ENCODE data around the gene CYP26C1.
A peak's percentile ranks its signal among the peaks of the same experiment; 100 is the strongest.

CYP26C1 gene

DNA sequence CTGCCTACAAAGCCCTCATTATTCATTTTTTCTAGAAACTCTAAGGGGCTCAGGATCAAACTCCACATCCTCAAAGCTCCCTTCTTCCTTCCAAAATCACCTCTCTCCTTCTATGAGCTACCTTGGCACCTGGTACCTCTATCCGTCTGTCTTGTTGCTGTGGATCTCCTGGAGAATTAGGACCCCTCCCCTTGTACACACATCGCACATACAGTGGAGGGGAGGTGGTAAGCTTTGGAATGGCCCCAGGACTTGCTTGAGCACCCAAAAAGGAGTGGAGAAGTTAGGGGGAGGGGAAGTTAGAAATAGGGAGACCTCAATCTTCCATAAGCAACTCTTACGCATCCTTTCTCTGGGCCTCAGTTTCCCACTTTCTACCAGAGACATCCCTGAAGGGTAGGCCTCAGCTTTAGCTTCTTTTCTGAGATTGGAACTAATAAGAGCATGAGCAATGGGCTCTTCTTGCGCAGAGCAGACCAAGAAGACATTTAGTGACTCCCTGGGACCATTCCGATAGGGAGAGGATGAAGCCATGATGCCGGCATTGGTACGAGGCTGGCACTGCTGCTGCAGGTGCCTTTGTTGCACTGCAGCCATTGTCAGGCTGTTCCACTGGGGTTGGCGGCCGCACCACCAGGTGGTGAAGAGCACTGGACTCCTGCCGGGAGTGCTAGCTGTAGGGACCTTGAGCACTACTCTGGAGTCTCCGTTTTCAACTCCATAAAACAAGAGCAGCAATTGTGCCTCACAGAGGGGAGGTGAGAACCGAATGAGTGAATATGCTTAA lies 4.5 kb downstream of the CYP26C1 start:
- ATAC-seq (no peak), DNase-seq (no peak)

DNA sequence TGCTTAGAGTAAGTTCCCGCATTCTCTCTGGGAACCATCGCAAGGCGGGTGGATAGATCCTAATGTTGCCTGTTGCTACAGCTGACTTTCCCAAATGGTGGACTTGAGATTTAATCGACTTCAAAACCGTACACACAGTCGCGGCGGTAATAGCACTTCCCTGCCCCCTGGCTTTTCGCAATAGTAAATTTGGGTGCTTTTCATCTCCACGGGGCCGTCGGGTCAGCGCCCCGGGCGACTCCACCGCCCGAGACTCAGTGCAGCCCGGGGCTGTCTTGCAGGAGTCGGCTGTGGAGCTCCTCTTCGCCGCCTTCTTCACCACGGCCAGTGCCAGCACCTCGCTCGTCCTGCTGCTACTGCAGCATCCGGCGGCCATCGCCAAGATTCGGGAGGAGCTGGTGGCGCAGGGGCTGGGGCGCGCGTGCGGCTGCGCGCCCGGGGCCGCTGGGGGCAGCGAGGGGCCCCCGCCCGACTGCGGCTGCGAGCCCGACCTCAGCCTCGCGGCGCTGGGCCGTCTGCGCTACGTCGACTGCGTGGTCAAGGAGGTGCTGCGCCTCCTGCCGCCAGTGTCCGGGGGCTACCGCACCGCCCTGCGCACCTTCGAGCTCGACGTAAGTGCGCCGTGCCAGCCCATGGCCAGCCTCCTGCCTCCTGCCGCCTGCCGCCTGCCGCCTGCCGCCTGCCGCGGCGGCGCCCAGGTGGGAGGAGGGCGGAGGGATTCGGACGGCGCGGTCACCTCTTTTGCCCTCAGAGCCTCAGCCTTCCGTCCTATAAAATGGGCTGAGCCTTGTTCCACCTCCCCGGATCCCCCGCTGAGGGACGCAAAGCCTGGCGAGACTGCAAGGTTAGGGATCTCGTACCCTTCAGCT lies 5.3 kb downstream of the CYP26C1 start:
- ATAC-seq (no peak), DNase-seq (no peak)

DNA sequence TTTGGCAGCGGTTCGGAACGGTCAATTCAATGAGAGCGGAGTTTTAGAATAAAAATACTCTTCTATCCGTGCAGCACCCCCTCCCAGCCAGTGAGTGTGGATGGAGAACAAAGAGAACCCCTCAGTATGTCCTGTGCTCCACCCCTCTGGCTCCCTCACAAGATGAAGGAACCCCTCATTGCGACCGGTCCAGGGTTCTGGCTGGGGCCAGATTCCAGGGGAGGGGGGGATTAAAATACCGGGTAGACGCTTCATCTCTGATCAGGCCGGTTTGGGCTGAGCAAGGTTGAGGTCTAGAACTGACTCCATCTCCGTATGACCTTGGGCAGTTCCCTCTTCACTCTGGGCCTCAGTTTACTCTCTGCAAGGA lies 5.9 kb downstream of the CYP26C1 start:
- ATAC-seq (no peak), DNase-seq (no peak)

DNA sequence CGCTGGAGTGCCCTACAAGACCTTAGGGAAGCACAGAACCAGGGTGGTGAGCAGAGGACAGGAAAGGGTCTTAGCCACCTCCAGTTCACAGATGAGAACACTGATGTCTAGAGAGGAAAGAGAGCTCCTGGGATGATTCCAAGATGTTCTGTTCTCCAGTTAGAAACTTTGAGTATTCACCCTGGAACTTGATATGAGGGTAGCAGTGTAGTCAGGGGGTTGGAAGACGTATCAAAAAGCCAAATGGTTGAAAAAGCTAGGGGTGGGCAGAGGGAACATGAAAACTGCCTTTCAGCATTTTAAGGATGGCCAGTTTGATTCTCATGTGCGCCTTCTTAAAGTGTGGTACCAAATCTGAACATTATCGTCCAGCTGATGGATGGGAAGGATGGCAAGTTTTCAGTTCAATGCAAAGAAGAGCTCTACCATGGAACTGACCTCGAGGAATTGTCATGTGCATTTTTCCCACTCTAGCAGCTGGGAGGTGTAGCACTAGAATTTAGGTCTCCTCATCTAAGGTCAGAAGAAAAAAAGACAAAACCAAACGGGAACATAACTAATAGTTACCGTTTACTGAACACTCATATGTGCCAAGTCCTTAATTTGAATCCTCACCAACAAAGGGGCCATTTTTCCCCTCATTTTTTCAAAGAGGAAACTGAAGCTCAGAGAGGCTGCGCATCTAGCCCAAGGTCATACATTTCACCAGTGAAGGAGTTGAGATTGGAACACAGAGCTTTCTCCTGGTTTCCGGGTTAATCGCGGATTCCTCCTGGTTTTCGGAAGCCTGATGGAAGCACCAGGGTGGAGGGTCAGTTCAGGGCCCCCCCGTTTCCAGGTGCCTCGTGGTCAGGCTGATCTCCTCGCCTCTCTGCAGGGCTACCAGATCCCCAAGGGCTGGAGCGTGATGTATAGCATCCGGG lies 7.1 kb downstream of the CYP26C1 start:
- DNase-seq, result no peak
- no peak for ATAC-seq

DNA sequence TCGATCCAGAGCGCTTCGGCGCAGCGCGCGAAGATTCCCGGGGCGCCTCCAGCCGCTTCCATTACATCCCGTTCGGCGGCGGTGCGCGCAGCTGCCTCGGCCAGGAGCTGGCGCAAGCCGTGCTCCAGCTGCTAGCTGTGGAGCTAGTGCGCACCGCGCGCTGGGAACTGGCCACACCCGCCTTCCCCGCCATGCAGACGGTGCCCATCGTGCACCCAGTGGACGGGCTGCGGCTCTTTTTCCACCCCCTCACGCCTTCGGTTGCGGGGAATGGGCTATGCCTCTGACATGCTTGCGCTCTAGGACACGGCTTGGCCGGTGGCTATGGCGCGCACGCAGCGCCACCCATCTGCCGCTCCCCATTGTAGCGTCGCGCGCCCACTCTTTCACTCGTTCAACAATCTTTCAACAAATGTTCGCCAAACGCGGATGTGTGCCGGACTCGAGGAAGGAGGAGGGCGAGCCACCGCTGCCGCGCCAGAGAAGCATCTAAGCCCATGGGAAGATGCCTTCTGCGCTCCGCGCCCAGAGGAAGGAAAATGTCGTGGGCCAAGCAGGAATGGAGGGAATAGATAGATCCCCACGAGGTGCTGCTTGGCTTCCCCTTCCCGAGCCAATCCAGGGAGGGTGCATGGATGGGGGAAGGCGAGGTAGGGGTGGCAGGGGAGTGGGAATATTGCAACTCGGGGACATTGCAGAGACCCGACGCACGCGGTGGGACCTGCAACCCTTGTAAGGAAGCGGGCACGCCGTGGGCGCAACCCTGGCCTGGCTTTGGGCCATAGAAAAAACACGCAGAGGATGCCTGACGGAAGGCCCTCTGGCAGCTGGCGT lies 8.0 kb downstream of the CYP26C1 start:
- no peak for ATAC-seq
- no peak for DNase-seq

DNA sequence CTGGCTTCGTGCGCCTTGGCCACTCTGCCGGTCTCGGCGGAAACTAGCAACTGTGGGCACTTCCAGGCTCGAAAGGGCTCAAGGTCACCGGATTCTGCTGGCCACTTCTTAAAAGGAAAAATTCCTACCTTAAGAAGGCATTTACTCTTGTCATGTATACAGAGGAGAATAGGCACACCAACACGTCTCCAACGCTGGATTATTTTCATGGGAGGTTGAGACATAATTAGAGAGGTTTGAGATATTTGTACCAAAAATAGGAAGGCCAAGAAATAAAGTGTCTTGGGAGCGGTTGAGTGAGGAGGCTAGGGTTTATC lies 8.6 kb downstream of the CYP26C1 start:
- ATAC-seq (no peak), DNase-seq (no peak)

DNA sequence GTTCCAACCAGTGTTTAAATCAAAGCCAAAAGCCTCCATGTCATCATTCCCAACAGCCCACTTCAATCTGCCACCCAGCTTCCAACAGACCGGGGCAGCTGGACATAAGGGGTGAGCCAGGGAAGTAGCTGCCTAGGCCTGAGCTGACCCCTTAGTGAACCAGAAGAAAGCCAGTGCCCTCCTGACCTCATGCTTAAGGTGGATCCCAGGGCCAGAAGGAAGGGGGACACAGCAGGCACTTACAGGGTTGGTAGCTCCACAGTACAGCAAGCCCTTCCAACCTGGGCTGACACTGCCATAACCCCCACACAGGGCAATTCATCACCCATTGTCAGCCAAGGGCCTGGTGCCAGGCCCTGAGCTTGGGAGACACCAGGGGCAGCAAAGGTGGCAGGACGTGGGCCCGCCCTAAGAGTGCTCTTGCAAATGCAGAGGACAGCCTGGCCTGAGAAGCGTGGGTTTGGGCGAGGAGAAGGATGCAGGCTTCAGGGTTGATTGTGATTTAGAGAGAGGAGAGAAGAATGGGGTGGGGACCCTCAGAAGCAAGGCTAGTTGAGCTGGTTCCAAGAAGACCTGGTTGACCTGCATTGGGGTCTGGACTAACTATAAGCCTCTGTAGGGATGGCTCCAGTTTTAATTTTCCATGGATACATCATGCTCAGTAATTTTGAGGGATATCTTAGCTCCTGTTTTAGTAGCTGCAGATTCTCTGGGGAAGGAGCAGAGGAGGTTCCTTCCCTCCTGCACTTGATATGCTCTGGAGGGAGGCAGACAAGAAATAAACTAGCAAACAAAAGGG lies 10.0 kb downstream of the CYP26C1 start:
- ATAC-seq, result no peak

DNA sequence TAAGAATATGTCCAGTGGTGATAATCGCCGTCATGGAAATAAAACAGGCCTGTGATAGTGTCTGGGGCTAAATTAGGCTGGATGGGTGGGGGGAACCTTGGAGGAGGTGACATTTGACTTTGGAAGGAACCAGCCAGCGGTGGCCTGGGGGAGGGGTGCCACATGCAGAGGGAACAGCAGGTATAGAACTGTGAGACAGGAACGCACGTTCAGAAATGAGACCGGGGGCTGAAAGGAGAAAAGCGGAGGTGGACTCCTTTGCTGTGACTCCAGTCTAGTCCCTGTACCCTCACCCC lies 10.5 kb downstream of the CYP26C1 start:
- DNase-seq, result no peak
- ATAC-seq, result no peak

More for the DNA sequence above, 10.0 kb downstream of the CYP26C1 start:
- no peak for DNase-seq

DNA sequence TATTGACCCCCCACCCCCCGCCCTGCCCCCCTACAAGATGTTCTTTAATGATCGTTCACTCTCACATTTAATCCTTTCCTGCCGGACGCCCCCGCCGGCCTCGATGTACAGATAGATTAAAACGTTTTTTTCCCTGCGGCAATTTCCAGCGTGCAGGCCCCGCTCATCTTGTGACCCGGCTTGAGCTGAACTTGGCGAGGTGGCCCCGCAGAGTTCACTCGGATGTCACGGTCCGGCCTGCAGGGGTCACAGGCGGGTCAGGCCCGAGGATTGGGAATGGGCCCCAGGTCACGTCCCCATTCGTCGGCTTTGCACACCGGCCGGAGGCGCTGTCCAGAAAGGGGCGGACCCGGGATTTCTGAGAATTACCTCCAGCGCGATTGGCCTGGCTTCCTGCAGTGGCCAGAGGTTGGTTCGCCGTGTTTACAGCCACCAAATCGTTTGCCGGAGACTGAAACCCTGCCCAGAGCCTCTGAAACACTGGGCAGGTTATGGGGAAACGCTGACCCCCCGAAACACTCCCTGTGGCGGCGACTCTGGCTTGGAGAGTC lies 11.2 kb downstream of the CYP26C1 start:
- DNase-seq, result no peak
- ATAC-seq, result no peak

DNA sequence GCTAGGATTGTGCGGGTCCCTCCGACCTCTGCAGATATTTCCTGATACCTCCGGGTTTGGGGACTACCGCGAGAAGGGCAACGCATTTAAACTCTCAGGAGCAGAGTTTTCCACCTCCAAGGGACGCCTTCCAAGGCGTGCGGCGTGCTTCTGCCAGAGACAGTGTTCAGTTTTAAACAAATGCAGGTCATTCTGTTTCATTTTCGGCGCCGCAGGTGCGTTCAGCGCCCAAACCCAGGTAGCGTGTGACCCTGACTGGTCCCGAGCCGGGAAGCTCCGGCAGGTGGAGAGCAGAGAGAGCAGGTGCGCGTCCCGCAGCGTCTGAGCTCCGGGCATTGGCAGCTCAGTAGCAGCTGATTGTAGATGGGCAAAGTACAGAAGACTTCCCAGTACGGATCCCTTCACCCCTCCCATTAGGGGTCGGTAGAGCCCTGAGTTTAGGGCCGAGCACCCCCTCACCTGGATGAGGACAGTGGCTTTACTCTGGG lies 11.7 kb downstream of the CYP26C1 start:
- ATAC-seq (no peak), DNase-seq (no peak)

DNA sequence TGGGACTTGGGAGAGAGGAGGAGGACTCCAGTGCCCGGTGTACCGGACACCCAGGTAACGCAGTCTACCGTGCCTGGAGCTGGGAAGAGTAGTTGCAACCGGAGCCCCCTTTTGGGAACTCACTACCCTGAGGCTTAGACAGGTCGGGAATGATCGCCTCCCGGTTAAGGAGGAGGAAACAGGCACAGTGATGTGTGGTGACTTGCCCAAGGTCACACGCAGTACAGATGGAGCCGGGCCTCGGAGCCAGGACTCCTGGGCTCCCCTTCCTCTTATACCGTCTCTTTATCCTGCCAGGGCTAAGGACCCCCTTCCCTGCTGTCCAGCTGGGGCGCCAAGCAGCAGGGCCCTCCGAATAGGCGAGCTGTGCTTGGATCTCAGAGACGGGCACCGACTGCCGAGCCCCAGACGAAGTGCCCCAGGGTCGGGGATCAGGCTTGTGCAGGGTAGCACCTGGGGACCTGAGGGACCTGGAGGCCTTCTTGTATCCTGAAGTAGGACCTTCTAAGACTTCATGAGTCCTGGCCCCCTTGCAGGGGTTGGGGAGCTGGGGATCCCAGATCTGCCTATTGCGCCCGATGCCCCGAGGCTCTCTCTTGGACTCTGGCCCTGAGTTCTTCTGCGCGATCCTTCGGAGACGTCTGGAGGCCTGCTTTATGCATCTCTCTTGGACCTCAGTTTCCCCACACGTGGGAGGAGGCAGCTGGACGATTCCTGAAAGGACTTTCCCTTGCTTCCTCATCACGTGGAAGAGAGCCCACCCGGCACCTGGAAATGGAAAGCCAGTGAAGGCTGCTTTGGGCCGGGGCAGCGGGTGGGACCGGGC lies 12.3 kb downstream of the CYP26C1 start:
- no peak for ATAC-seq
- no peak for DNase-seq

DNA sequence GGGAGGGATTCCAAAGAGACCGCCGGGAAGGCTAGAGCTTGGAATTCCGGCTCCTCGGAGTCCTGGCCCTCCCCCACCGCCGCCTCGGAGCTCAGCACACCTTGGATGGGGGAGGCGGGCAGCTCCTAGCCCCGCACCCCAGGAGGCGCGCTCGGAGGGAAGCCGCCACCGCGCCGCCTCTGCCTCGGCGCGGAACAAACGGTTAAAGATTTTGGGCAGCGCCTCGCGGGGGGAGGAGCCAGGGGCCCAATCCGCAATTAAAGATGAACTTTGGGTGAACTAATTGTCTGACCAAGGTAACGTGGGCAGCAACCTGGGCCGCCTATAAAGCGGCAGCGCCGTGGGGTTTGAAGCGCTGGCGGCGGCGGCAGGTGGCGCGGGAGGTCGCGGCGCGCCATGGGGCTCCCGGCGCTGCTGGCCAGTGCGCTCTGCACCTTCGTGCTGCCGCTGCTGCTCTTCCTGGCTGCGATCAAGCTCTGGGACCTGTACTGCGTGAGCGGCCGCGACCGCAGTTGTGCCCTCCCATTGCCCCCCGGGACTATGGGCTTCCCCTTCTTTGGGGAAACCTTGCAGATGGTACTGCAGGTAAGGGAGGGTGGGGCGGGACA lies 13.0 kb downstream of the CYP26C1 start, which contains the start of gene CYP26A1:
TSS of gene CYP26A1 (plus strand) at position 355 of the 608 bp plus-strand sequence. CDS start at position 397, 42 bp downstream.
- ATAC-seq, result no peak

DNA sequence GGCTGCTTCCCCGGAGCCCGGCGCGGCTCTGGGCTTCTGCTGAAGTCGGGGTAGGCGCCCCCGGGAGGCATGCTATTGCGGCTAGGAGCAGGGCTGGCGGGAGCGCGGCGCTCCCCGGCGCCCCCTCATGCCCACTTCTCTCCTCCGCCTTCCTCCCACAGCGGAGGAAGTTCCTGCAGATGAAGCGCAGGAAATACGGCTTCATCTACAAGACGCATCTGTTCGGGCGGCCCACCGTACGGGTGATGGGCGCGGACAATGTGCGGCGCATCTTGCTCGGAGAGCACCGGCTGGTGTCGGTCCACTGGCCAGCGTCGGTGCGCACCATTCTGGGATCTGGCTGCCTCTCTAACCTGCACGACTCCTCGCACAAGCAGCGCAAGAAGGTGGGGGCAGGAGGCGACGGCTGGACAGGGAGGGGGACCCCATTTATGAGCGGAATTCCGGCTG lies 13.6 kb downstream of the CYP26C1 start:
- ATAC-seq (no peak), DNase-seq (no peak)

More for the DNA sequence above, 13.0 kb downstream of the CYP26C1 start, which contains the start of gene CYP26A1:
- peak; percentile 18 for DNase-seq

DNA sequence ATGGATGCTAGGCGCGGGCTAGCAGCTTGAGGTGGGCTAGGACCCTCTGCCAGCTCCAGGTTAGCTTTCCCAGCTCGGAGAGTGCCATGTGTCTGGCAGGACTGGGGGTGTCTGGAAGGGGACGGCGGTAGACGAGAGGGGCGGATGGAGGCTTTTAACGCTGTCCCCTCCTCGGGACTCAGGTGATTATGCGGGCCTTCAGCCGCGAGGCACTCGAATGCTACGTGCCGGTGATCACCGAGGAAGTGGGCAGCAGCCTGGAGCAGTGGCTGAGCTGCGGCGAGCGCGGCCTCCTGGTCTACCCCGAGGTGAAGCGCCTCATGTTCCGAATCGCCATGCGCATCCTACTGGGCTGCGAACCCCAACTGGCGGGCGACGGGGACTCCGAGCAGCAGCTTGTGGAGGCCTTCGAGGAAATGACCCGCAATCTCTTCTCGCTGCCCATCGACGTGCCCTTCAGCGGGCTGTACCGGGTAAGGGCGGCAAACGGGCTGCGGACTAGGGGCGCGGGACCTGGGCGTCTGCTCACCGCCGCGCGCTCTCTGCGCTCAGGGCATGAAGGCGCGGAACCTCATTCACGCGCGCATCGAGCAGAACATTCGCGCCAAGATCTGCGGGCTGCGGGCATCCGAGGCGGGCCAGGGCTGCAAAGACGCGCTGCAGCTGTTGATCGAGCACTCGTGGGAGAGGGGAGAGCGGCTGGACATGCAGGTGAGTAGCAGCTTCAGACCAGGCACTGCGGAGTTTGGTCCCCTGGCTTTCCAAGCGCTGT lies 14.2 kb downstream of the CYP26C1 start:
- no peak for DNase-seq
- no peak for ATAC-seq

DNA sequence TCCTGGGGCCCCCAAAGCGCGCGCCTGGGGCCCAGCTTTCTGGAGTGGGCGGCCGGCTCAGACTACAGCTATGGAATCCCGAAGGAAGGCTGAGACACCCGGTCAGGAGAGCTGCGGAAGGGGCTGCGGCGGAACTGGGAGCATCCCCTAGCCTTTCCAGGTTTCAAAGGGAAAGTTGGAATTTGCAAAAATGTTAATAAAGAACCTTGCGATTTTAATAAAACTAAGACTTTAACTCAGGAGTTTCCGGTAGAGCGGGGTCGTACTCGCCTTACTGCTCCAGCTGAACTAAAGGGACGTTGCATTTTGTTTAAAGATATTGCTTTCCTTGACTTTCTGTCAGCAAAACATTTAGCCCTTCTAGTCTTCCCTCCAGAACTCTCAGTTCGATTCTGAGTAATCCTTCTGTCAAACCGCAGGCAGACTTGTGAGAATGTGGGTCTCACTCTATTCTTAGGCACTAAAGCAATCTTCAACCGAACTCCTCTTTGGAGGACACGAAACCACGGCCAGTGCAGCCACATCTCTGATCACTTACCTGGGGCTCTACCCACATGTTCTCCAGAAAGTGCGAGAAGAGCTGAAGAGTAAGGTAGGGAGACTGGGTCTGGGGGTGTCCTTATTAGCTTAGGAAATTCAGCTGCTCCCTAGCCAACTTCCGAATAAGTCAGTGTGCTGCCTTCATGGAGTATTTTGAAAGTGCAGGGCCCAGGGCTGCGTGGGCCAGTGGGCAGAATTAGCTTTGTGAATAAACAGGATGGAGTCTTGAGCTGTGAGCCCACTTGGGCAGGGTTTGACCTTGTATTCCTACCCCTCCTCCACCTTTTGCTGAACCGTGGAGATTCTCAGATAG lies 15.0 kb downstream of the CYP26C1 start:
- DNase-seq, result no peak
- ATAC-seq, result peak; percentile 33

DNA sequence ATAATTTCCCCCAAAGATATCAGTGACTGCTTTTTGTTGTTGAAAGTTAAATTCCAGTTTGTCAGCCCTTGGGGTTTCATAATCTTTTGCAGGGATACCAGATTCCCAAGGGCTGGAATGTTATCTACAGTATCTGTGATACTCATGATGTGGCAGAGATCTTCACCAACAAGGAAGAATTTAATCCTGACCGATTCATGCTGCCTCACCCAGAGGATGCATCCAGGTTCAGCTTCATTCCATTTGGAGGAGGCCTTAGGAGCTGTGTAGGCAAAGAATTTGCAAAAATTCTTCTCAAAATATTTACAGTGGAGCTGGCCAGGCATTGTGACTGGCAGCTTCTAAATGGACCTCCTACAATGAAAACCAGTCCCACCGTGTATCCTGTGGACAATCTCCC lies 16.3 kb downstream of the CYP26C1 start:
- DNase-seq, result no peak
- ATAC-seq, result no peak

DNA sequence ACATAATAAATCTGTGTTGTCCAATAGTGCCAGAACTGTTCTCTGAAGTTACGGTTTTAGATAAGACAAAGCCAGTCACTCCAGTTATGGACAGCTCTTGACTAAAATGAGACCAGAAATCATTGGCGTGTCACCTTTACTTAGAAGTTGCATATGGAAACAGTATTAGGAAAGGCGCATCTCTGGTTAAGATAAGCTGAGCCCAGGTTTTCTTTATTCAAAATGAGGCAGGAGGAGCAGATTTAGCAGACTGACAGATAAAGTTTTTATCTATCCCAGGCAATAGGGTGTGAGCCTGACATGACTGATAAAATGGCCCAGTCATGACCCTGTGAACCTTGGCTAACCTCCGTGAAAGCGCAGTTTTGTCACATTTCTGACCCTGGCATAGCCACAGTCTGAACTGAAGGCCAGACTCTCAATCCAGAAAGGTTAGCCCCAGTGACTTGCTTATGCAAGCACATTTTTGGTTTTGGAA lies 17.3 kb downstream of the CYP26C1 start:
- ATAC-seq, result no peak
- DNase-seq, result no peak
